HG03139 (cell line): ENCODE data around the gene AQP12A.
"Not testable (repeated sequence)": the region's sequence is repeated elsewhere in the genome, so short reads cannot be mapped to it uniquely, and the experiment has no call there.

Source experiments
- ATAC-seq: cut with Tn5 transposase; IDR thresholded peaks from one replicate; pipeline ENCODE4 v1.9.1; 2021; ENCODE audit not compliant: unreplicated experiment

AQP12A gene

DNA sequence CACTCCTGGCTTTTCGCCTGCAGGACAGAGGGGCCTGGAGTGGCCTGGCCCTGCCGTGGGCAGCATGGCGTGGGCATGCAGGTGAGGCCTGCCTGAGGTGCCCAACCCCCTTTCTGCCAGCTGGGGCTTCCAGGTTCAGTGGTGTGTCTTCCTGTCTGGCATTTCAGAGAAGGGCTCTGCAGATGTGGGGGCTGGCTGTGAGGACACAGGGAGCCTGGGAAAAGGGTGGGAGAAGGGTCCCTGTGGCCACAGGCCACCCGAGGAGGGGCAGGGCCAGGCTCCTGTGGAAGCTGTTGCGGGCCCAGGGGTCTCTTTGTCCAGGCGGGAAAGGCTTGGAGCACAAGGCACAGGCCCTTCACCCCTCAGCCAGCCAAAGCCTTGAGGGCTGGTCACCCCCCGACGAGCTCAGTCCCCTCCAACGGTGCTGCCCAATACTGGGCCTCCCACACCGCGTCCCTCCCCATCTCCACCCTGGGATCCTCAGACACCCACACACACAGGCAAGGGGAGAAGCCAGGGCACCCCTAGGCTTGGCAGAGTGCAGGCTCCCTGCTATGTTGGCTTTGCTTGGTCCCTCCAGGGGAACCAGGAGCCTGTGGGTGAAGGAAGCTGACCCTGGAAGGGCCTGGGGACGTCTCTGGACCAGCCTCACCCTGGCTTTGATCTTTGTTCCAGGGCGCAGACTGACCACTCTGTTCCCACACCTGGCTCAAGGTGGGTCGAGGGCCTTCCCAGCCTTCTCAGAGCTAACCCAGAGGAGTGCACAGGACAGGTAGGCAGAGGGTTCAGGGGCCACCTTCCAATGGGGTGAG lies 3.7 kb upstream of the AQP12A start:
- no peak for ATAC-seq

DNA sequence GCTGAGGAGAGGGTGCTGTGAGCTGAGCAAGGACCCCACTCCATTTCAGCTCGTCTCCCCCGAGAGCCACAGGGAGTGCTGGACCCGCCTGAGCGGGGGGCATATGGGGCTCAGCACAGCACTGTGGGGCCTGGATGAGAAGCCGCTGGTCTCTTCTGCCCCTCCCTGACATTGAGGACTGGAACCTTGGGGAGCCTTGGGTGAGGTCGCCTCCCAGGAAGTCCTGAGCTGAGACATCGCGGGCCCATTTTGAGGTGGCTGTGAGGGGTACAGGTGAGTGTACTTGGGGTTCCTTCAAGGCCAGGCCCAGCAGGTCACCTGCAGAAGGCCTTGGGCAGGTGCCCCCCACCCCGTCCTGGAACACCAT lies 3.1 kb upstream of the AQP12A start:
- no peak for ATAC-seq

DNA sequence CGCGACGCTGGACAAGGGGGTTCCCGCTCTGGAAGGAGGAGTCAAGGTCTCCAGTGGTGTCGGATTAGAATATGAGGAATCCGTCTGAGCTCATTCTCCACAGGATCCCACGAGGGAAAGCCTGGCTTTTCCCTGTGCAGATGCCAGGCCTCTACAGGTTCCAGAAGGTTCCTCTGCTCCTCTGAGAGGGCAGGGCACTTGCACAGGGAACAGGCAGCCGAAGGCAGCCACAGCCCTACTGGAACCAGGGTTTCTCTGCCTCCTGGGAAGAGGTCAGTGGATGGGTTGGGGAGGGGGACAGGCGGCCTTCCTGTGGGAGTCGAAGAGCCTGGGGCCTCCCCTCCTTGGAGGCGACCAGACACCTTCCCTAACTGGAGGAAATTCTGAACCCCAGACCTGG lies 1.7 kb upstream of the AQP12A start:
- no peak for ATAC-seq

DNA sequence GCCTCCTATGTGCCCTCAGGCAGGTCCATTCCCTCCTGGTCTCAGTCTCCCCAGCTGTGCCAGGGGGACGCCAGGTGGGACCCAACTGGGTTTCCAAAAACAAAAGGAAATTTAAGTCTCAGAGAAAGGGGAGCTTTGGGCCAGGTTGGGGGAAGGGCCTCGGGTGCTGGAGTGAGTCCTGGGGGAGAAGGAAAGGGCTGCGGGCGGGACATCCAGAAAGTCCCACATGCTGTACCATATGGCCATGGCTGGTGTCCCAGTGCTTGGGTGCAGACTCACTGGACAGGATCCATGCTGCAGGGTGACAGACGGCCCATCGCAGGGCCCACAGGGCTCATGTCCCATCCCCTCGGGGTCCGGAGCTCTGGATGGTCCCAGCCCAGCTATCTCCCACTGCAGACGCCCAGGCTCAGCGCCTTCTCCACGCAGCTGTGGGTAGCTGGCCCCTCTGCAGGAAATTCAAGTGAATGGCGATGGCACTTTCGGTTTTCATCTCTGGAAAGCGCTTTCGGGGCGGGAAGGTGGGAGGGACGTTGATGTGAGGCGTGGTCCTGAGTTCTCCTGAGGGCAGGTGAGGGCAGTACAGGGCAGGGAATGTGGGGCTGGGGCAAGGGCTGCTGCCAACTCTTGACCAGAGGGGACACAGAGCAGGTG lies 1.1 kb upstream of the AQP12A start:
- not testable (repeated sequence) for ATAC-seq

DNA sequence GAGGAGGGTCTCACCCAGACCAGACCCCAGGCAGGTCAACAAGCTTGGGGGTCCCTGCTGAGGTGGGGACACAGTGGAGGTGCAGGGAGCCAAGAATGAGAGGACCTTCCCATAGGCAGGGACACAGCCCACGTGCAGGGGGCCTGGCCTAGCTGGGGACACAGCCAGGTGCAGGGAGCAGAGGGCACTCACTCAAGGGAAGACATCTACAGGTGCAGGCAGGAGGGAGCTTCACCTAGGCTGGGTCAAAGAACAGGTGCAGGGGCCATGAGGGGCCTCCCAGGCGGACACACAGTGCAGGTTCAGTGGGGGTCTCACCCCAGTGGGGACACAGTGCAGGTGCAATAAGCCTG lies 615 bp upstream of the AQP12A start:
- ATAC-seq = not testable (repeated sequence)

DNA sequence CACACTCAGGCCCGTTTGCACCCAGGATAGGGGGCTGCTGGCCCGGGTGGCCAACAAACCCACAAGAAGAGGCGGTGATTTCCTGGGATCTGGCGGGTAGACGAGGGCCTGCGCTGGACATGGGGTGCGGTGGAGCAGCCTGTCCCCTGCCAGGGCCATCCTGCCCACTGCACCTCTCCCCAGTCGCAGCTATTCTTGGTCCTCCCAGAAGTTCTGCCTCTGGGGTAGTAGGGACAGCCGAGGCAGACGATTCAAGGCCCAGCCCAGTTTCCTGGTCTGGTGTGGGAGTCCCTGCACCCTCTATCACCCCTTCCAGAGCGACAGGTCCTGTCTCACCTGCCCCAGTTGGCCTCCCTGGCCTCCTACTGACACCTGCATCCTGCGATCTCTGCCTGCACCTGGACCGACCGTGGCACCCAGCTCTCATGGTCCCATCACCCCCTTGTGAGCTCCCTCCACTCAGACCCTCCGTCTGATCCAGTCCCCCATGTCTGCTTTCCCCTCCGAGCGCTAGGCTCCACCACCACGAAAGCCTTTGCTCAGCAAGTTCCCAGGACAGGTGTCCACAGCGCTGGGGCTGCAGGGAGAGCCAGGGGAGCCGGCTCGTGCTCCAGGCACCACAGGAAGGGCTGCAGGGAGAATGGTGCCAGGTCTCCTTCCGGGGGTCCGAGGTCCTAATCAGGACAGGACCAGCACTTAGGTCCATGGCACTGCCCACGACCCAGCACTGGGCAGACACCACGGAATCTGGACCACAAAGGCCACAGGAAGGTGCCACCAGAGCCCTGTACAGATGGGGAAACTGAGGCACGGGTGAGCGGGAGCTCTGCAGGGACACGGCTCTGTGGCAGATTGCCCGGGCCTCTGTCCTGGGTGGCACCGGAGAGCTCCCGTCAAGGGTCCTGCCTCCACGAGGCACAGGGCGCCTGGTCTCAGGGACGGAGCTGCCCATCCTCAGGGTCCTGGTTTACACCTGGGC lies 1.2 kb downstream of the AQP12A start:
- ATAC-seq = not testable (repeated sequence)

DNA sequence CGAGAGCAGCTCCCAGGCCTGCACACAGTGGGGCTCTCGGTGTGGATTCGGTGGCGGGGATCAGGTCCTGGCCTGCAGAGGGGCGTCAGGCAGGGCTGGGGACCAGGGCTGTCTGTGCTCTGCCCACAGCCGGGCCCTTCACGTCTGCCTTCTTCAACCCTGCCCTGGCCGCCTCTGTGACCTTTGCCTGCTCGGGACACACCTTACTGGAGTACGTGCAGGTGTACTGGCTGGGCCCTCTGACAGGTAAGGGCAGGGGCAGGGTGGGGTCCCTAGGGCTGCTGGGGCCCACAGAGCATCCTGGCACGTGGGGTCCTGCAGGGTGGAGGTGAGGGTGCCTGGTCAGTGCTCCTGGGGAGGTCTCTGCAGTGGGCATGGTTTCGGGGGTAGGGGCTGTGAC lies 2.6 kb downstream of the AQP12A start:
- ATAC-seq = not testable (repeated sequence)

DNA sequence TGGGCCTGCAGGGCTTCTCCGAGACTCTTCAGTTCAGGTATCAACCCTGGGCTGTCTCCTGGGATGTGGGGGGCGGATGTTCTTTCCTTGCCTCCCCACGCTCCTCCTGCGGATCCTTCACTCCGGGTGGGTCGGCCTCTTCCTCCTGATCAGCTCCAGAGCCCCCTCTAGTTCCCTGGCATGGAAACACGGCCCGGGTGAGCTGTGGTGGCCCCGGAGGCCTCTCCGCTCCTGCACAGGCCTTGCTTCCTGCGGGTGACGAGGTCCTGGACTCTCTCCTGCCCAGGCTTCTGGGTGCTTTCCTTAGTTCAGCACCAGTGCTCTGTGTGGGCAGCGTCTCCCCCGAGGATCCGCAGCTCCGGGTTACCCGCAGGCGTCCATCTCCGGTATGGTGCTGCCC lies 3.9 kb downstream of the AQP12A start:
- ATAC-seq = not testable (repeated sequence)

DNA sequence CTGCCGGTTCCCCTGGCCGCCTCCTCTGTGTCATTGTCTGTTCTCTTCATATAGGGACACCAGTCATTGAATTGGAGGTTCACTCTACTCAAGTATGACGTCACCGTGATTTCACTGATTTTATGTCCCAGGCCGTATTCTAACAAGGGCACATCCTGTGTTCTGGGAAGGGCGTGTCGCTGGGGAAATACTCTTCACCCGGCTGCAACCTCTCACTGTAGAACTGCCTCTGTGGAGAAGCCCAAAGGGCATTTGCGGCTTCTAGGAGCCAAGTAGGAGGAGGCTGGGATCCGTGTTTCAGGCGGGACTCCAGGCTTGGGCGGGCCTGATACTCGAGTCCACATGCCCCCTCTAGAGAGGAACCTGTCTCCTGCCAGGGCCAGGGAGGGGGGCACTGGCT lies 4.8 kb downstream of the AQP12A start:
- not testable (repeated sequence) for ATAC-seq

DNA sequence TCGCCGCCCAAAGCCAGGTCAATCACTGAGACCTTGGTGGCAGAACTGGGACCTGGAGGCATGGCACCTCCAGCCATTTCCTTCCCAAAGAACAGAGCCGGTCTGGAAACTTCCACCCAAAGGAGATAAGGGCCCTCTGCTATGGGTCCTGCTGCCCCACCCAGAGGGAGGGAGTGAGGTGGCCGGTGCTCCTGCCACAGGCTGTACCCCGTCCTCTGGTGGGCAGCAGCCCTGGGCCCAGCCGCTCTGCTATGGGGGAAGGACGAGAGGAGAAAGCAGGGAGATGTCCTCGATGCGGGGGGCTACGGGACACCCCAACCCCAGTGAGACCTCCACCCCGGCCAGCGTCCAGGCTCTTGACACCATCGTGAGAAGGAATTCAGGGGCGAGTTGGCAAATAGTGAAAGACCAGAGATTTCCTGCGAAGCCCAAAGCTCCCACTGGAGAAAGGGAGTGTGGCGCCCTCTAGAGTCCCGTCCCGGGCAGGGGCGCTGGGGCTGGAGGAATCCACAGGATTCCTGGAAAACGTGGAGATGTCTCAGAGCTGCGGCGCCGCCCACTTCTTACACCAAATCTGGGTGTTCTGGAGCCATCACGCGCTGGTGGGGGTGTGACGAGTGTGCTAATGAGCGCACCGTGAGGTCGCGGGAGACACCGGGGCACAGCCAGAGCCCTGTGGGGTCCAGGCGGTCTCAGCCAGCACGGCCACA lies 7.3 kb downstream of the AQP12A start:
- not testable (repeated sequence) for ATAC-seq

DNA sequence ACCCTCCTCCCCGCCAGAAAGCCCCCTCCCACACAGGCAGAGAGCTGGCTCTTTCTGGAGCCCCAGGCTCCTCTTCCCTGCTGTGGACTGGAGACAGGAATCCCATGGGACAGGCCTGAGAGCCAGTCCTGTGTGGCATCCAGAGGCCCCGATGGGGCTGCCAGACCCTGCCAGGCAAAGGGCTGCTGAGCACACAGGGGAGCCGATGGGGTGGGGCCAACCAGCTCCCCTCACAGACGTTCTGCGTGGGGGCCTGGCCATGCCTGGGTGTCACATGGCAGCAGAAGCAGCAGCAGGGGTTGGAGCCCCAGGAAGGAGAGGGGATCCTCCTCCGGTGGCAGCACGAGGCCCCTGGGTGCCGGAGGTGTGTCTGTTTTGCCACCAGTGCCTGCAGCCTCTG lies 8.2 kb downstream of the AQP12A start:
- not testable (repeated sequence) for ATAC-seq

DNA sequence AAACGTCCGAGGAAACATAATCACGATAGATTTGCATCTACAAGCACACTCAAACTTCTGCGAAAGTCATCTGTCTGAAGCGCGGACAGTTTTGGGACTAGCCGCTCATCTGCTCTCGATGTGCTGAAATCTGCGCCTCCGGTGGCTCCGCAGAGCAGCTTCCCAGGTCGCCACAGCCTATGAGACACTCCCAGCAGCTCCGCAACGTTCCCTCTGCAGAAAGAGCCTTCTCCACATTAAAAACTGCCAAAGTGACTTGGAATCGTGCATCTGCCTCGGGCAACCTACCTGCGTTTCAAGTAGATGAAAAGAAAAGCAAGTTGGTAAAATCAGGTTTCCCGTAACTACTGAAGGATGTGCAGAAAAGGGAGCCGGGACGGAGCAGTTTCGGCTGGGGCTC lies 8.9 kb downstream of the AQP12A start:
- not testable (repeated sequence) for ATAC-seq

DNA sequence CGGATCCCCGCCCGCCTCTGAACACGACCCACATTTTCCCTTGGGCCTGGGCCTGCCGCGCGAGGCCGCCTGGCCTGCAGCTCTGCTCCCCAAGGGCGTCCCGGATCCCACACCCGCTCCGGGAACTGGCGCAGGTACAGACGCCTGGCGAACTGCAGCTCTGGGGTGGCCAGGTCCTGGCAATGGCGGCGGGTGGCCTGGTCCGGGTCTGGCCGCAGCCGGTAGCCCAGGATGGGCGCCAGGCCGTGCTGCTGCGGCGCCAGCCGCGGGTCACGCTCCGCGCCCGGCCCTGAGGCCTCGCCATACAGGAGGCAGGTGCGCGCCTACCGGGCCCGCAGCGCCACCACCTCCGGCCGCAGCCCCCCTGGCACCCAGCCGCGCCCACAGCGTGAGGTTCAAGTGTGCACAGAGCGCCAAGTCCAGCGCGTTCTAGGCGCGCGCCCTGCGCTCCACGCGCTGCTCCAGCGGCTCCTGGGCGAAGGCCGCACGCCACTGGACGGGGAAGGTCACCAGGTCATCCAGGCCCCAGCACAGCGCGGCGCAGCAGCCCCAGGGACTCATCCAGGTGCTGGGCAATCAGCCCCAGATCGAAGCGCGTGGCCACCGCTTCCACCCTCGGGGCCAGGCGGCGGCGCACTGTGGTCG lies 9.5 kb downstream of the AQP12A start:
- no peak for ATAC-seq

DNA sequence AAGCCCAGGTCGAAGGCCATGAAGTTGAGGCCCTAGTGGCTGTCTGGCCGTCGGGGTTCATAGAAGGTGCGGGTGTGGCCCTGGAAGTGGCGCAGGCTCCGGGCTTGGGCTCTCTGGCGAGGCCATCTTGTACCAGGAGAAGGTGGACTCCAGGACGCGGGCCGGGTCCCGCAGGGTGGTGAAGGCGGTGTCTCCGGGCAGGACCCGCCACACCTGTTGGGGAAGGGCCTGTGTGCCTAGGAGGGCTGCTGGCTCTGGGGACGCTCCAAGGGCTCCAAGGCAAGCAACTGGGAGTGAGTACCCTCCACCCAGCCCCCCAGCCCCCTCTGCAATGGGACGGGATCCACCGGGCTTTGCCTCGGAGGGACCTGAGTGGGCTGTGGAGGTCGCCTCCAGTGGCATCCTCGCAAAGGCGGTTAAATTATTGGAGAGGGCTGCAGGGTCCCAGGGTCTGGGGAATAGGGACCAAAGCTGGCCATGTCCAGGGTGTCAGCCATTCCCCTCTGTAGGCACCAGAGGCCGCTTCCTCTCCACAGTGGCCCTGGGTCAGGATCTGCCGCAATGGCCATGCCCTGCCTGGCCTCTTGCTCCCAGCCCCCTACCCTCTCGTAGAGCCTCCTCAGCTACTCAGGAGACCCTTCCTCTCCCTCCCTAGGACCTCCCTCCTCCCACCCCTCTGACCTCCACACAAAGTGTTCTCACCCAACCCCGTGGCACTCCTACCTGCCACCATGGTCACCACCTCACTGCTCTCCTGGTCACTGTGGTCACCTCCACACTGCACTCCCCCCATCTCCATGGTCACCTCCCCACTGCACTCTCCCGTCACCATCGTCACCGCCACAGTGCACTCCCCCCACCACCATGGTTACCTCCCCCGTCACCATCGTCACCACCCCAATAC lies 10.3 kb downstream of the AQP12A start:
- no peak for ATAC-seq

DNA sequence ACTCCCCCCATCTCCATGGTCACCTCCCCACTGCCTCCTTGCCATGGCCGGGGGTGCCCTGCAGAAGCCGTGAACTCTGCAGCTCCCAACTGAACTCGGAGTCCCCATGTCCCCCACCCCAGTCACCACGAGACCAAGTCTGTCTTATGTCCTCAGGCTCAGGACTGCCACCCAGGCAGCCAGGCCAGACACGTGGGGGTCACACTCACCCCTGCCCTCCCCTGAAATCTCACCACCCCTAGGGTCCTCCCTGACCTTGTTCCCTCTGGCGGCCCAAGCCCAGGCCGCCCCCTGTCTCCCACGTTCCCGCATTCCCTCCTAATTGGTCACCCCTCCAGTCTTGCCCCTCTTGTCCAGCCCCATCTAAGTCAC lies 11.0 kb downstream of the AQP12A start:
- no peak for ATAC-seq

DNA sequence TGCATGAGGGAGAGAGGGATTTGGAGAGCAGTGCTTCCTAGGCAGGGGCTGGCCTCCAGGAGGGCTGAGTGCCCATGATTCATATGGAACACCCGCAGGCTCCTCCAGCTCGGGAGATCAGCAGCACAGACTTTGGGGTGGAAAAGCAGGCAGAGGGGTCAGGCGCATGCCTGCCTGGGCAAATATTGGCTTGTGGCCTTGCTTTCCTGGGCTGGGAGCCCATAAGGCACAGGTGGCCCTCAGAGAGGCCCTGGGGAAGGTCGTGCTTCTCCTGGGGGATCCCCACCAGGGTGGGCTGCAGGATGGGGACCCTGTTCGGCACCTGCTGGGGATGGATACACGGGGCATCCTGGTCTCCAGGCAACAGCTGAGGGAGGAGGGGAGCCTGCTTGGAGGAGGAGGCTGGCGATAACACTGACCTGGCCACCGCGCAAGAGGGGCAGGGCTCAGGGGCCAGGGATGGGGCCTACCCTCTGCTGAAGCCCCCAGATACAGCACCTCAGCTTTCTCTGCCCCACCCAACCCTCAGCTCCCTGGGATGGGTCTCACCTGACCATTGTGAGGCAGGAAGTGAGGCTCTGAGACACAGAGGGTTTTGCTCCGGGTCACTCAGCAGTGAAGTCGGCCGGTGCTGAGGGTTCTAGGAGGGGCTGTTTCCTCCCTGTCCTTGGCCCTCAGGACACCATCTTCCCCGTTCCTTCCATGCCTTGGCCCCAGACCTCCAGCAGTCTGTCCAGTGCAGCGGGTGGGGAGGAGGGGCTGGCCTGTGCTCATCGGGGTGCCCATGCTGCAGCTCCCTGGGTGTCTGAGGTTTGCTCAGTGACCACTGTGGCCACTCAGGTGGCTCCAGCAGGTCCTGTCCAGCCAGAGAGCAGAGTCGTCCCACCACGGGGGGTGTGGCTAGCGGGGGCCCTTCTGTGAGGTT lies 12.0 kb downstream of the AQP12A start:
- no peak for ATAC-seq

DNA sequence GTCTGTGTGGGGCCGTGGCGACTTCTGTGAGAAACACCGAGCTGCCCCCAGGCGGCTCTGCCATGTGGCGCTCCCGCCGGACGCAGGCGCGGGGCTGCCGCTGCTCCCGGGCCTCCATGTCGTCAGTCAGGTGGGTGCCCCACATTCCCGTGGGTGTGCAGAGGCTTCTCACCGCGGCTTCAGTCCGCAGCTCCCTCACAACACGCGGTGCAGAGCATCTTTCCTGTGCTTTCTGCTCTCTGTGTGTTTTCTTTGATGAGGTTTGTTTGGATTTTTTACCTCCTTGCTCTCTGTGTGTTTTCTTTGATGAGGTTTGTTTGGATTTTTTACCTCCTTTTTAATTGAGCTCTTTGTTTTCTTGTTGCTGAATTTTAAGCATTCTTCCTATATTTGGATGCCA lies 13.0 kb downstream of the AQP12A start:
- no peak for ATAC-seq

DNA sequence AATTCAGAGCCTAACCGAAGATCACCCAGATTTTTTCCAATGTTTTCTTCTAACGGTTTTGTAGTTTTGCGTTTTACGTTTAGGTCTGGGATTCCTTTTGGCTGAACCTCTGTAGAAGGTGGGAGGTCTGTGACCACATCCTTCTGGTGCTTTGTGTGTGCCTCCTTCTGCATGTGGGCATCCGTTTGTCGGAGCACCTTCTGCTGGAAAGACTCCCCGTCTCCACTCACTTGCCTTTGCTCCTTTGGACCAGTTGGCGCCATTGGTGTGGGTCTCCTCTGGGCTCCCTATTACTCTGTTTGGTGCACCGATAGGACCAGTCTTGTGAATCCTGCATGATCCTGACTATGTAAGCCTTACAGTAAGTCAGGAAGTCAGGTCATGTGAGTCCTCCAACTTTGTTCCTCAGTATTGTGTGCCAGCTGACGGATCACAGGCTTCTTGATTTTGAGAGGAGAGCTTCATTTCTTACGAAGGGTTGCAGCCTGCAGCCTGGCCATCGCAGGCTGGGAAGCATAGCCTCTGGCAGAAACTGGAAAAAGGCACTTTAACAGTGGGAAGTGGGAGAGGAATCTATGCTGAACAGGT lies 13.6 kb downstream of the AQP12A start:
- no peak for ATAC-seq
